ENCODE data around the gene CA5B. TPM values are rescaled to one million over a fixed set of nuclear protein-coding genes. Genes with fewer than 3 reads are reported as not detected.
A peak's percentile ranks its signal among the peaks of the same experiment; 100 is the strongest.
"Not testable (repeated sequence)": the region's sequence is repeated elsewhere in the genome, so short reads cannot be mapped to it uniquely, and the experiment has no call there.

The CA5B gene
- total RNA-seq, 1 experiment from 2014 or later, result 5.0 TPM

DNA sequence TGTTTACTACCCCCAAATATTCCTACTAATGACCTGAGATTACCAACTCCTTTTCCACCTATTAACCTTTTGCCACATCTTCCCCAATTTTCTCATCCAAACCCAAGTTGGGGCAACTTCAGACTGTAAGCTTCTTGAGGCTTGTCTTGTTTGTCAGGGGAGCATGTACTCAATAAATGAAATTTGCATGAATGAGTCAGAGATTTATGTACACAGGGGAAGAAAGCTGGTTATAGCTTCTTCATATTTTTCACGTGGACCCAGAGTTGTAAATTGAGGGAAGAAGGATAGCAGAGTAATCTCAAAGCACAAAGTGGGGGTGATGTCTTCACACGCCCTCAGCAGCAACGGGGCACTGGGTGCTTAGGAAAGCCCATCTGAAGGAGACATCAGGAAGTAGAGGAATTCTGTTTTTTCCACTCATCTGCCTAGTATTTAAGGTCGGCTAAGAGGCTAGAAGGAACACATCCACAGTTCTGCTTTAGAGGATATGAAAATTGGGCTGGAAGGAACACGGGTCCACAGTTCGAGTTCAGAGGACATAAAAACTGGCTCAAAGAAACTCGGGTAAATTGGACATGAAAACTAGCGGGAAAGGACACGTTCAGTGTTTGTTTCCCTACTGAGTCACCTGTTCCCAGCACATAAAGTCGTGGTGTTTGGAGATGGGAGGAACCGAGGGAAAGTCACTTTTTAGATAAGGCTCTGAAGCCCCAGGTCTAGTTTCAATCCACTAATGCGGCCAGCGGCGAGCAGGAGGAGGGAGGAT lies 696 bp upstream of the CA5B start:
- Histone ChIP-seq H3K27me3 (no peaks in the 10 kb centered on the region), H3K27ac (no peak overlapping the region)
- DNase-seq, result no peak

DNA sequence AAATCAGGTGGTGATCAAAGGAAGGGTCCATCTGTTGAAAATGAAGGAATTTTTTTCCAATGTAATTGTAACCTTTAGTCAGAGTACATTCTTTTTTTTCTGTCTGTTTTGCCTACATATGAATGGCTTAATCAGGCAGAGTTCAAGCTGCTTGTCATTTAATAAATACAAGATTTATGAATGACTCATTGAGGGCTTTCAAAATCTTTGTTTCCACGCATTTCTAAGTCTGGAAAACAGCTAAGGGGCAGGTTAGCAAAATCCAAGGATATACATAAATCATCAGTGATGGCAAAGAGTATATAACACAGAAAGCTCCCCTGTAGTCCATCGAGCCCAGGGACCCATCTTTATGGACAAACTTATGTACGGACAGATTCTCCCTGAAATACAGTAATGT lies 1.8 kb downstream of the CA5B start:
- H3K27me3 ChIP-seq, result no peaks in the 10 kb centered on the region
- H3K36me3 ChIP-seq, result no peaks in the 10 kb centered on the region
- H3K4me1 ChIP-seq, result no peaks in the 10 kb centered on the region
- H3K9me3 ChIP-seq (replicated peaks), result no peaks in the 10 kb centered on the region
- no peak overlapping the region for H3K27ac ChIP-seq
- no peak for DNase-seq
- H3K4me3 ChIP-seq, result no peak overlapping the region

More for the DNA sequence above, 696 bp upstream of the CA5B start:
- H3K4me1 ChIP-seq, result no peaks in the 10 kb centered on the region
- H3K4me3 ChIP-seq, result no peak overlapping the region
- H3K36me3 ChIP-seq, result no peaks in the 10 kb centered on the region
- no peaks in the 10 kb centered on the region for H3K9me3 ChIP-seq (replicated peaks)

DNA sequence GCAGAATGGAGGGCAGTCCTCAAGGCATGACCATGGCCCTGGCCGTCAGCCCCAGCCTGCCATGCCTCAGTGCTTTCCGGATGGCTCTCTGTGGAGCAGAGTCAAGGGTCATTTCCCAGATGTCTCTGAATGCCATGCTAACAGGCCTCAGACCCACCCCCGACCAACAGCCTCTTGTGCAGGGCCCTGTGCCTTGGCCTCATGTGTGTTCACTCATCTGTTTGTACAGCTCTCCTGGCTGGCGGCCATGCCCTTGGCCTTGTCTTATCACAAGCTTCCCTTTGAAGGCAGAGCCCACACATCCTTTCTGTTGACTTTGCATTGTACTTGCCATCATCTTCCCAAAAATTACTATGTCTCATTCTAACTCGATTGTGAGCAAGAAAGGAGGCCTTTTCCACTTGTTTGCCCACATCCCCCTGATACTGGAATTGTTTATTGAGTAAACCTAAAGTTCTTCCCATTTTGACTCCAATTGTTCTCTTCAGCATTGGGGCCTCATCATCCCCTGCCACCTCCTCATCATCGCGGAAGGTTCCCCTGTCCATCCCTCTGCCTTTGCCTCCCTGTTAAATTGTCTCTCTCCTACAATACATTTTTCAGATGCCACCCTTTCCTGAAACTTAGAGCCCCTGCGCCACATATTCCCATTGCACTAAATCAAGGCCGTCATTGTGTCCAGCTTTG lies 6.3 kb downstream of the CA5B start:
- H3K36me3 ChIP-seq, result no peaks in the 10 kb centered on the region
- H3K27me3 ChIP-seq, result no peaks in the 10 kb centered on the region
- no peak overlapping the region for H3K4me3 ChIP-seq
- DNase-seq, result no peak
- no peaks in the 10 kb centered on the region; the same call in 1 of the 2 replicates for H3K4me1 ChIP-seq
- no peak overlapping the region for H3K27ac ChIP-seq
- no peaks in the 10 kb centered on the region for H3K9me3 ChIP-seq (replicated peaks)

DNA sequence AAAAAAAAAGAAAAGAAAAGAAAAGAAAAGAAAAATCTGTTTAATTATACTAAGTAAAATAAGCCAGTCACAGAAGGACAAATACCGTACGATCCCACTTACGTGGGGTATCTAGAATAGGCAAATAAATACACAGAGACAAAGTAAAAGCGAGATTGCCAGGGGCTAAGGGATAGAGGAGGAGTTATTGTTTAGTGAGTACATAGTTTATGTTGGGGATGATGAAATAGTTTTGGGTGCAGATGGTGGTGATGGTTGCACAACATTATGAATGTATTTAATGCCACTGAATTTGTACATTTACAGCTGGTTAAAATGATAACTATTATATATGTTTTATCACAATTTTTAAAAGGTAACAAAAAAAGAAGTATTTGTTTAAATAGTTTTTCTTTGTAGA lies 7.1 kb downstream of the CA5B start:
- DNase-seq, result no peak
- Histone ChIP-seq H3K27me3 (no peaks in the 10 kb centered on the region), H3K4me3 (no peak overlapping the region), H3K9me3 (replicated peaks) (no peaks in the 10 kb centered on the region), H3K36me3 (no peaks in the 10 kb centered on the region), H3K27ac (no peak overlapping the region), H3K4me1 (peaks cover 5% of the 10 kb centered on the region; the same call in 1 of the 2 replicates)

DNA sequence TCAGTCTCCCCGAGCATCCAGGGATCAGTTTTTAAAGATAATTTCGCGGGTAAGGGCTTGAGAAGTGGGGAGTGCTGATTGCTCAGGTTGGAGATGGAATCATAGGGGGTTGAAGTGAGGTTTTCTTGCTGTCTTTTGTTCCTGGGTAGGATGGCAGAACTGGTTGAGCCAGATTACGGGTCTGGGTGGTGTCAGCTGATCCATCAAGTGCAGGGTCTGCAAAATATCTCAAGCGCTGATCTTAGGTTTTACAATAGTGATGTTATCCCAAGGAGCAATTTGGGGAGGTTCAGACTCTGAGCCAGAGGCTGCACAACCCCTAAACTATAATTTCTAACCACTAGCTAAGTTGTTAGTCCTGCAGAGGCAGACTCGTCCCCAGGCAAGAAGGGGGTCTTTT lies 8.6 kb downstream of the CA5B start:
- DNase-seq; H3K36me3 ChIP-seq; H3K27ac ChIP-seq; H3K9me3 ChIP-seq (replicated peaks); H3K4me3 ChIP-seq; H3K27me3 ChIP-seq: not testable (repeated sequence)
- H3K4me1 ChIP-seq, result peaks cover 11% of the 10 kb centered on the region; the same call in 1 of the 2 replicates

DNA sequence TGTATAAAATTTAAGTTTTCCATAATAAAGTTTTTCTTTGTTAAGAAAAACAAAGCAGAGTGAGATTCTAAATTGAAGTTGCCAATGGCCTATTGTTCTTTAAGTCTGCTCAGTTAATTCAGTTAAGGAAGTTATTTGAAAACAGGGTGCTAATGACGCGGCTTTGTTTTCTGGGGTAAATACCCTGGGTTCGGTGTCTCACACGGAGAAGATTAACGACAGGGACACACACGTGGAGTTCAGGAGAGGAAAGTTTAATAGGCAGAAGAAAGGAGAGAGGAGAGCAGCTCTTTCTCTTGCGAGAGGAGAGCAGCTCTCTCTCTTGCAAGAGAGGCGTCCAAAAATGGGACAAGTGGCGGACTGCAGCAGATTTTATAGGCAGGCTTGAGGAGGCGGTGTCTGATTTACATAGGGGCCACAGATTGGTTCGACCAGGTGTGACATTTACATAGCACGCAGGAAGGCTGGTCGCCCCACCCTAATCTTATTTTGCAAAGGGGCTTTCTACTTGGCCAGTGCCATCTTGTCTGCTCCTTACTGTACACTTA lies 9.6 kb downstream of the CA5B start:
- H3K36me3 ChIP-seq, result no peaks in the 10 kb centered on the region
- no peak for DNase-seq
- H3K9me3 ChIP-seq (replicated peaks), result no peaks in the 10 kb centered on the region
- H3K27ac ChIP-seq, result no peak overlapping the region
- no peak overlapping the region for H3K4me3 ChIP-seq
- H3K27me3 ChIP-seq, result no peaks in the 10 kb centered on the region
- H3K4me1 ChIP-seq, result peaks cover 14% of the 10 kb centered on the region; the same call in 1 of the 2 replicates

DNA sequence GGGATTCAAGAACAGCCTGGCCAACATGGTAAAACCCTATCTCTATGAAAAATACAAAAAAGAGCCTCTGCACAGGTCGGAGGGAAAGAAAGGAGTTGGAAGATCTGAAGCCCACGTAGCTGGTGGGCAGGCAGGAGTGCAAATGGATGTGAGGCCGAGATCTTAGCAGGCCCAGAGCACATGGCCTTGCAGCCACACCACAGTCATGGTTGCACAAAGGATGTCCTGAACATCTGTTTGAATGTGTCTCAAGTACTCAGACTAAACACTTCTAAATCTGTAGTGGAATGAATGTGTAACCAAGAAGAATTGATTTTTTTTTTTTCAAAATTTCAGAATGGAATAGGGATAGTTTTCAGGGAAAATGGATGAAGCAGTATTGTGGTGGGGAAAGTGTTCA lies 10.8 kb downstream of the CA5B start:
- DNase-seq, result peak in 1 of 2 experiments; percentile 28
- H3K27ac ChIP-seq, result no peak overlapping the region
- no peak overlapping the region for H3K4me3 ChIP-seq
- peaks cover 14% of the 10 kb centered on the region; the same call in 1 of the 2 replicates for H3K4me1 ChIP-seq
- H3K36me3 ChIP-seq, result no peaks in the 10 kb centered on the region
- H3K27me3 ChIP-seq, result no peaks in the 10 kb centered on the region
- H3K9me3 ChIP-seq (replicated peaks), result no peaks in the 10 kb centered on the region

DNA sequence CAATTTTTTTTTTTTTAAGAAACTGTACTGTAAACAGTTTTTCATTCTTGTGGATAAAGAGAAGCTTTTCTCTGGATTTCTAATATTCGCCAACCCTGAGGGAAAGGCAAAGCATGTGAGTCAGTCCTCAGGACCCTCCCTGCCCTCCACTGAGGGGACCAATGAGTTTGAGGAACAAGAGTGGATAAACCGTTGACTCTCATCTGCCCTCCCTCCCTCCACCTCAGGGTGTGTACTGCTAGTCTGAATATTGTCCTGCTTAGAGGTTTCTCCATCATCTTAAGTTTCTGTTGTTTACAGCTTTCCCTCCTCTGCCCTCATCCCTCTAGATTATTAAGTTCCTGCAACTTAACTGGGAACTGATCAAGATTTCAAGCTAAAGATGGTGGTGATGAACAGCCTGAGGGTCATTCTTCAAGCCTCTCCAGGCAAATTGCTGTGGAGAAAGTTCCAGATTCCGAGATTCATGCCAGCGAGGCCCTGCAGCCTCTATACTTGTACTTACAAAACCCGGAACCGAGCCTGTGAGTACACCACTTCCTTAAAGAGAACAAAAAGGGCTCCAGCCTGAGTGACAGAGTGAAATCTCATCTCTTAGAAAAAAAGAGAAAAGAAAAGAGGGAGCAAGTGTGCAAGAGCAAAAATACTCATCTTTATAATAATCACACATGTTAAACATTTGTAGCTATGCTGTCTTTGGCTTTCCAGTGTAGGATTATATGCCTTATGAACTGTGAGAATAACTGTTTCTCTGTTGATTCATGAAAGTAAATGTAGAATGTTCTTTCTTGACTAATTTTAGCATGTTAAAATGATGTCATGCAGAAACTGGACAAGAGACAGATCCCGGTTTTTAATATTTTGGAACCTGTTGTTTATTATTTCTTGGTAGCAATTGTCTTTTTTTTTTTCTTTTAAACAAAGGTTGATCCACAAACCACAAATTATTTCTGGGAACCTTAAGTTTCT lies 11.9 kb downstream of the CA5B start:
- peaks cover 14% of the 10 kb centered on the region; the same call in 1 of the 2 replicates for H3K4me1 ChIP-seq
- H3K9me3 ChIP-seq (replicated peaks), result no peaks in the 10 kb centered on the region
- no peak overlapping the region for H3K4me3 ChIP-seq
- H3K27ac ChIP-seq, result no peak overlapping the region
- no peaks in the 10 kb centered on the region for H3K36me3 ChIP-seq
- H3K27me3 ChIP-seq, result no peaks in the 10 kb centered on the region
- DNase-seq, result no peak

DNA sequence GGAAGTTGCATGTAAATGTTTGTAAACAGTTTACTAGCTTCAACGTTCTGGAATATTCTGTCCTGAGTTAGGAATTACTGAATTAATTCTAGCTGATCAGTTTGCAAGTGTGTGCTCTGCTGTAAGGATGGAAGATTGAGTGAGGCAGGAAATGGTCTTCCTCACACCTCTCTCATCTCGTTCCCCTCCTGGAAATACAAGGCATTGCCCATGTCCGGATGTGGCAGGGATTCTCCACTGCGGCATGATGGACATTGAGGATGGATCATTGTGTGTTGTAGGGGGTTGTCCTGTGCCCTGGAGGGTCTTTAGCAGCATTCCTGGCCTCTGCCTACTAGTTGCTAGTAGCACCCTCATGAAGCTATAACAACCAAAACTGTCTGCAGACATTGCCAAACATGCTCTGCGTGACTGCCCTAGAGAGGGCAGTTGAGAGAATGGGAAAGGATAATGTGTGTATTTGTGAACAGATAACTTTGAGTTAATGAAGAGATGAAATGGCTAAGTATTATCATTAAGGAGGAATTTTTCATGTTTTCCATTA lies 12.6 kb downstream of the CA5B start:
- no peaks in the 10 kb centered on the region for H3K27me3 ChIP-seq
- no peaks in the 10 kb centered on the region for H3K36me3 ChIP-seq
- peaks cover 14% of the 10 kb centered on the region; the same call in 1 of the 2 replicates for H3K4me1 ChIP-seq
- no peak overlapping the region for H3K4me3 ChIP-seq
- no peak for DNase-seq
- no peaks in the 10 kb centered on the region for H3K9me3 ChIP-seq (replicated peaks)
- no peak overlapping the region for H3K27ac ChIP-seq

DNA sequence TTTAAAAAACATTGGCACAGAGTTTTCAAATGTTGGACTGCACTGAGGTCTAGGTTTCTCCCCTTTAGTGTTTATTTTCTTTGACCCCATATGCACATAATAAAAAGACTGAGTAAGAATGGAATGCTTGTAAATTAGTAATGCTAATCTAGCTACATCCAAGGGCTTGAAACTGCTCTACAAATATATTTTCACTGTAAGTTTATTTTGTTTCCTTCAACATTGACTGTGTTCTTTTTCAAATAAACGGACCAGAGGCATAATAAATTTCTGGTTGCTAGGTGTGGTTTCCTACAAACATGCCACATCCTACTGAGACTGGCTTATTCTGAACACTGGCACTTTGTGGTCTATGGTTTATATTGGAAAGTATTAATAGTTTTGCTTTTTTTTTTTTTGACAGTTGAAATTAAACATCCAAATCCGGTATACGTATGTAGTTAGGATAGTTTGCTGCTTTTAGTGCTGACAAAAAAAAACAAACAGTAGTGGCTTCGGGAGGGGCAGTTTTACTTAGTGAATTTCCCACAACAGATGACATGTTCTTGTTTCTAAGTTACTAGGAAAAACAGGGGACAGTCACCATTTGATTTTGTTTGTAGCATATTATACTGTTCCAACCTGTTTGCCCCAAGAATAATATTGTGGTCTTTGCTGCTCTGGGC lies 13.2 kb downstream of the CA5B start:
- H3K9me3 ChIP-seq (replicated peaks), result no peaks in the 10 kb centered on the region
- H3K36me3 ChIP-seq, result no peaks in the 10 kb centered on the region
- peaks cover 14% of the 10 kb centered on the region; the same call in 1 of the 2 replicates for H3K4me1 ChIP-seq
- no peak overlapping the region for H3K27ac ChIP-seq
- no peaks in the 10 kb centered on the region for H3K27me3 ChIP-seq
- DNase-seq, result no peak
- H3K4me3 ChIP-seq, result no peak overlapping the region

DNA sequence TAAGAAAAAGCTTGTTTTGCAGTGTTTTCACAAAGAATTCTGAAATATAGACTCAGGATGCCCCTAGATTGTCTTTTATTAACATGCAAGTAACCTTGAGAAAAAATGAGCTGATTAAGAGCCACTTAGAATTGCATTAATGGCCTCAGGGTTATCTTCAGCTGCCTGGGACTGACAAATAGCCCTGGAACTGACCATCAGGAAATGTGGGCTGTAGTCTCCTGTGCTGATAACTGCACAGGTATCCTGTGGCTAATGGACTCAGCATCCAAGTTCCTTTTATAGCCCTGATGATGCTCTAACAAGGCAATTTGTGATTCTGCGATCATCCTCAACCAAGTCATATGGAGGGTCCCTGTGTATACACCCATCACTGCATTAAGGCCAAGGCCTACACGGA lies 17.0 kb downstream of the CA5B start:
- H3K4me3 ChIP-seq, result no peak overlapping the region
- no peaks in the 10 kb centered on the region for H3K27me3 ChIP-seq
- H3K36me3 ChIP-seq, result no peaks in the 10 kb centered on the region
- no peaks in the 10 kb centered on the region for H3K9me3 ChIP-seq (replicated peaks)
- no peak overlapping the region for H3K27ac ChIP-seq
- H3K4me1 ChIP-seq, result peaks cover 10% of the 10 kb centered on the region; the same call in 1 of the 2 replicates
- no peak for DNase-seq

DNA sequence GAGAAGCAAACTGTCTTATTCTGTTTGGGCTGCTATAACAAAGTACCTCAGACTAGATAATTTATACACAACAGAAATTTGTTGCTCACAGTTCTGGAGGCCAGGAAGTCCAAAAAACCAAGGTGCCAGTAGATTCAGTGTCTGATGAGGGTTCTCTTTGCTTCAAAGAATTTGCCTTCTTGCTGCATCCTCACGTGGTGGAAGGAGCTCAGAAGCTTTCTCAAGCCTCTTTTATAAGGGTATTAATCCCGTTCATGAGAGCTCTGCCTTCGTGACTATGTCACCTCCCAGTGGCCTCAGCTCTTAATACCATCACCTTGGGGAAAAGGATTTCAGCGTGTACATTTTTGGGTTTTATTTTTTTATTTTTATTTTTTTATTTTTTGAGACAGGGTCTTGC lies 20.1 kb downstream of the CA5B start:
- Histone ChIP-seq H3K27ac (no peak overlapping the region), H3K27me3 (no peaks in the 10 kb centered on the region), H3K4me3 (no peak overlapping the region), H3K9me3 (replicated peaks) (no peaks in the 10 kb centered on the region), H3K4me1 (no peaks in the 10 kb centered on the region), H3K36me3 (no peaks in the 10 kb centered on the region)
- no peak for DNase-seq

DNA sequence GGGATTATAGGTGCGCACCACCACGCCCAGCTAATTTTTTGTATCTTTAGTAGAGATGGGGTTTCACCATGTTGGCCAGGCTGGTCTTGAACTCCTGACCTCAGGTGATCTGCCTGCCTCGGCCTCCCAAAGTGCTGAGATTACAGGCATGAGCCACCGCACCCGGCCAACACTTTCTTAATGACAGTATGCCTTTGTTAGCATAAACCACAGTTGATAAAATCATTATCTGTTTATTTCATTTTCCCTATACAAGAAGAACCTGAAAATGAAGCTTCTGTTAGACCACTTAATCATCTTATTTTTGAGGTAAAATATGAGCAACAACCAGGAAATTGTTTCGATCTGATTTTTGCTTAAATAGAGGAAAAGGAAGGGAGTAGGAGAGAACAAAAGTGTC lies 21.8 kb downstream of the CA5B start:
- H3K27me3 ChIP-seq; H3K27ac ChIP-seq; H3K36me3 ChIP-seq; H3K9me3 ChIP-seq (replicated peaks); DNase-seq; H3K4me1 ChIP-seq; H3K4me3 ChIP-seq: not testable (repeated sequence)
